Medulla oblongata (tissue), 1 donor: ENCODE results near the gene CHMP5.

Experiments
- DNase-seq: peaks from one replicate; pipeline ENCODE4 v3.0.0-alpha.2; 2015; ENCODE audit errors: extremely low spot score

Gene CHMP5

GRCh38 chr9:33273266-33273971 is 8.6 kb downstream of the CHMP5 start:
- DNase-seq, result no peak

GRCh38 chr9:33273972-33274328 is 9.1 kb downstream of the CHMP5 start:
- no peak for DNase-seq

- DNase-seq, result no peak
These were observed 12.6 kb downstream of the CHMP5 start for GRCh38 chr9:33277484-33277883.

- no peak for DNase-seq
These were observed 20.7 kb downstream of the CHMP5 start for GRCh38 chr9:33285502-33285901.

GRCh38 chr9:33287087-33287490 is 22.2 kb downstream of the CHMP5 start:
- DNase-seq, result peak; percentile 88

GRCh38 chr9:33288235-33288634 is 23.4 kb downstream of the CHMP5 start:
- no peak for DNase-seq

- no peak for DNase-seq
These were observed 24.1 kb downstream of the CHMP5 start for GRCh38 chr9:33288828-33289483.

GRCh38 chr9:33289496-33289895 is 24.6 kb downstream of the CHMP5 start:
- no peak for DNase-seq

GRCh38 chr9:33289936-33290246 is 25.0 kb downstream of the CHMP5 start:
- DNase-seq, result no peak

- DNase-seq, result peak; percentile 98
These were observed 25.6 kb downstream of the CHMP5 start, which contains the start of gene NFX1 for GRCh38 chr9:33290247-33291030. Gene NFX1, plus strand, starts transcription at chr9:33290516. Its CDS starts 57 bp downstream, at chr9:33290573.

GRCh38 chr9:33291031-33291397 is 26.2 kb downstream of the CHMP5 start:
- DNase-seq, result no peak

- no peak for DNase-seq
These were observed 27.1 kb downstream of the CHMP5 start for GRCh38 chr9:33291901-33292300.

GRCh38 chr9:33293782-33294181 is 28.9 kb downstream of the CHMP5 start:
- no peak for DNase-seq

GRCh38 chr9:33294670-33295432 is 30.0 kb downstream of the CHMP5 start:
- no peak for DNase-seq

GRCh38 chr9:33295571-33295970 is 30.7 kb downstream of the CHMP5 start:
- no peak for DNase-seq

- DNase-seq, result peak; percentile 87
These were observed 32.6 kb downstream of the CHMP5 start for GRCh38 chr9:33297432-33297831.

- no peak for DNase-seq
These were observed 35.7 kb downstream of the CHMP5 start for GRCh38 chr9:33300546-33300945.

GRCh38 chr9:33304362-33304761 is 39.5 kb downstream of the CHMP5 start:
- DNase-seq, result peak; percentile 33

- DNase-seq, result no peak
These were observed 41.2 kb downstream of the CHMP5 start for GRCh38 chr9:33306037-33306436.

GRCh38 chr9:33307067-33307466 is 42.2 kb downstream of the CHMP5 start:
- no peak for DNase-seq

- DNase-seq, result no peak
These were observed 45.1 kb downstream of the CHMP5 start for GRCh38 chr9:33309903-33310302.

GRCh38 chr9:33310748-33311147 is 45.9 kb downstream of the CHMP5 start:
- no peak for DNase-seq
